ENCODE data around the gene MYO1A.

- TF ChIP-seq CTCF (IDR thresholded peaks at IDR 0.05) (no peak), POLR2A (IDR thresholded peaks at IDR 0.05) (no peak)
Measured at GRCh38 chr12:56995201-56995929, 54.6 kb downstream of the MYO1A start.
